GM12878 (cell line): Measurements from ENCODE around the gene IER5. TPM values are rescaled to one million over a fixed set of nuclear protein-coding genes. Genes with fewer than 3 reads are reported as not detected.

Experiments used
- NFIC ChIP-seq: IDR thresholded peaks from 2 replicates; pipeline ENCODE4 v1.6.1; 2012; ENCODE audit warnings: low read depth, mild to moderate bottlenecking, inconsistent platforms, low read length, moderate library complexity
- polyA plus RNA-seq, 11 experiments: library from polyadenylated mRNA; depleted of rRNA in 4 of 11; unstranded in 6 of 11; stranded (reverse) in 5 of 11; fragments of >200 nt; fragmentation: Nextera tagmentation in 4 of 11; fragmentation: Illumina TruSeq in 1 of 11; extraction: Ambion mirVana in 4 of 11; extraction: Trizol in 1 of 11; gene quantifications; 1 replicate in 1 of 11; 2 replicates in 10 of 11; pipeline versions ENCODE4 v1.2.1 to v1.2.3, GENCODE V29; 2011 to 2016; ENCODE audit warnings: inconsistent platforms in 2 of 11, missing spikeins in 2 of 11, low read depth in 1 of 11
- total RNA-seq, 4 experiments: library from RNA; depleted of rRNA in 3 of 4; stranded (reverse); fragments of >200 nt in 3 of 4; fragmentation: Illumina TruSeq in 1 of 4; extraction: Trizol in 1 of 4; gene quantifications; 2 replicates each; pipeline versions ENCODE4 v1.2.1 to v1.2.3, GENCODE V29; 2013 to 2021
- TF ChIP-seq, protein P1 (sequence below): IDR thresholded peaks from 2 replicates; pipeline ENCODE4 v1.6.1; 2012; ENCODE audit warnings: improper control_type of control experiment, low read depth, low read length; ENCODE audit not compliant: insufficient replicate concordance
- TF ChIP-seq, protein P2 (sequence below): fragments of 450-650 bp; formaldehyde crosslinking; IDR thresholded peaks from 2 replicates; pipeline ENCODE4 v1.5.0; 2022; ENCODE audit warnings: mild to moderate bottlenecking, missing genetic modification characterization

IER5 gene
- total and polyA plus RNA-seq, 10 of the 15 experiments (the other 5 are each of a cell fraction or from before 2014, with no cell fraction given) = 4.3 to 75.2 (median 30.5) TPM

- TF ChIP-seq, protein P1, sequence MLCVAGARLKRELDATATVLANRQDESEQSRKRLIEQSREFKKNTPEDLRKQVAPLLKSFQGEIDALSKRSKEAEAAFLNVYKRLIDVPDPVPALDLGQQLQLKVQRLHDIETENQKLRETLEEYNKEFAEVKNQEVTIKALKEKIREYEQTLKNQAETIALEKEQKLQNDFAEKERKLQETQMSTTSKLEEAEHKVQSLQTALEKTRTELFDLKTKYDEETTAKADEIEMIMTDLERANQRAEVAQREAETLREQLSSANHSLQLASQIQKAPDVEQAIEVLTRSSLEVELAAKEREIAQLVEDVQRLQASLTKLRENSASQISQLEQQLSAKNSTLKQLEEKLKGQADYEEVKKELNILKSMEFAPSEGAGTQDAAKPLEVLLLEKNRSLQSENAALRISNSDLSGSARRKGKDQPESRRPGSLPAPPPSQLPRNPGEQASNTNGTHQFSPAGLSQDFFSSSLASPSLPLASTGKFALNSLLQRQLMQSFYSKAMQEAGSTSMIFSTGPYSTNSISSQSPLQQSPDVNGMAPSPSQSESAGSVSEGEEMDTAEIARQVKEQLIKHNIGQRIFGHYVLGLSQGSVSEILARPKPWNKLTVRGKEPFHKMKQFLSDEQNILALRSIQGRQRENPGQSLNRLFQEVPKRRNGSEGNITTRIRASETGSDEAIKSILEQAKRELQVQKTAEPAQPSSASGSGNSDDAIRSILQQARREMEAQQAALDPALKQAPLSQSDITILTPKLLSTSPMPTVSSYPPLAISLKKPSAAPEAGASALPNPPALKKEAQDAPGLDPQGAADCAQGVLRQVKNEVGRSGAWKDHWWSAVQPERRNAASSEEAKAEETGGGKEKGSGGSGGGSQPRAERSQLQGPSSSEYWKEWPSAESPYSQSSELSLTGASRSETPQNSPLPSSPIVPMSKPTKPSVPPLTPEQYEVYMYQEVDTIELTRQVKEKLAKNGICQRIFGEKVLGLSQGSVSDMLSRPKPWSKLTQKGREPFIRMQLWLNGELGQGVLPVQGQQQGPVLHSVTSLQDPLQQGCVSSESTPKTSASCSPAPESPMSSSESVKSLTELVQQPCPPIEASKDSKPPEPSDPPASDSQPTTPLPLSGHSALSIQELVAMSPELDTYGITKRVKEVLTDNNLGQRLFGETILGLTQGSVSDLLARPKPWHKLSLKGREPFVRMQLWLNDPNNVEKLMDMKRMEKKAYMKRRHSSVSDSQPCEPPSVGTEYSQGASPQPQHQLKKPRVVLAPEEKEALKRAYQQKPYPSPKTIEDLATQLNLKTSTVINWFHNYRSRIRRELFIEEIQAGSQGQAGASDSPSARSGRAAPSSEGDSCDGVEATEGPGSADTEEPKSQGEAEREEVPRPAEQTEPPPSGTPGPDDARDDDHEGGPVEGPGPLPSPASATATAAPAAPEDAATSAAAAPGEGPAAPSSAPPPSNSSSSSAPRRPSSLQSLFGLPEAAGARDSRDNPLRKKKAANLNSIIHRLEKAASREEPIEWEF = no peak
- TF ChIP-seq, protein P2, sequence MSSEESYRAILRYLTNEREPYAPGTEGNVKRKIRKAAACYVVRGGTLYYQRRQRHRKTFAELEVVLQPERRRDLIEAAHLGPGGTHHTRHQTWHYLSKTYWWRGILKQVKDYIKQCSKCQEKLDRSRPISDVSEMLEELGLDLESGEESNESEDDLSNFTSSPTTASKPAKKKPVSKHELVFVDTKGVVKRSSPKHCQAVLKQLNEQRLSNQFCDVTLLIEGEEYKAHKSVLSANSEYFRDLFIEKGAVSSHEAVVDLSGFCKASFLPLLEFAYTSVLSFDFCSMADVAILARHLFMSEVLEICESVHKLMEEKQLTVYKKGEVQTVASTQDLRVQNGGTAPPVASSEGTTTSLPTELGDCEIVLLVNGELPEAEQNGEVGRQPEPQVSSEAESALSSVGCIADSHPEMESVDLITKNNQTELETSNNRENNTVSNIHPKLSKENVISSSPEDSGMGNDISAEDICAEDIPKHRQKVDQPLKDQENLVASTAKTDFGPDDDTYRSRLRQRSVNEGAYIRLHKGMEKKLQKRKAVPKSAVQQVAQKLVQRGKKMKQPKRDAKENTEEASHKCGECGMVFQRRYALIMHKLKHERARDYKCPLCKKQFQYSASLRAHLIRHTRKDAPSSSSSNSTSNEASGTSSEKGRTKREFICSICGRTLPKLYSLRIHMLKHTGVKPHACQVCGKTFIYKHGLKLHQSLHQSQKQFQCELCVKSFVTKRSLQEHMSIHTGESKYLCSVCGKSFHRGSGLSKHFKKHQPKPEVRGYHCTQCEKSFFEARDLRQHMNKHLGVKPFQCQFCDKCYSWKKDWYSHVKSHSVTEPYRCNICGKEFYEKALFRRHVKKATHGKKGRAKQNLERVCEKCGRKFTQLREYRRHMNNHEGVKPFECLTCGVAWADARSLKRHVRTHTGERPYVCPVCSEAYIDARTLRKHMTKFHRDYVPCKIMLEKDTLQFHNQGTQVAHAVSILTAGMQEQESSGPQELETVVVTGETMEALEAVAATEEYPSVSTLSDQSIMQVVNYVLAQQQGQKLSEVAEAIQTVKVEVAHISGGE (CRISPR knock-in tag) = no peak
- no peak for TF ChIP-seq NFIC
Observed at GRCh38 chr1:181050922-181051321, 37.6 kb upstream of the IER5 start (continued).
